ENCODE measurements around the gene PHF21A. TPM values are rescaled to one million over a fixed set of nuclear protein-coding genes. Genes with fewer than 3 reads are reported as not detected.

Gene PHF21A
- total RNA-seq, 2 donors from 2014 or later = 47.2 to 53.9 TPM

DNA sequence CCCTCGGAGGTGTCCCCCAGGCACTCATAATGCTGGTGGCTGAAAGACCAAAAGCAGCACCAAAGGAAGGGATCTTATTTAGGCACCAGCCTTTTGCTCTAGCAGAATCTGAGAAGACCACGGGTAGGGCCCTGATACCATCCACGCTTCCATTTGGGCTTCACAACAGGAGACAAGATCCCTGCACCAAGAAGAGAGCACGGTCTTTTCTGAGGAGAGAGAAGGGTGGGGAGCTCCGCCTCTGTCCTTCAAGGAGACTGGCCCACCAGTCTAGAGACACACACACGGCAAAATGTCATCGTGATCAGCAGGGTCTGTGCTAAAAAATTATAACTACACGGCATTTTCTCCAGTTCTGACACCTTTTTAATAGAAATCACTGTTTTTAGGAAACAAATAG lies 189.0 kb downstream of the PHF21A start:
- Histone ChIP-seq H3K4me3 (ENCODE audit: low read length) (no peak overlapping the region), H3K9me3 (ENCODE audit: control insufficient read depth, low read length) (no peaks in the 10 kb centered on the region), H3K4me1 (ENCODE audit: control insufficient read depth, insufficient read depth, low read length) (peaks cover 6% of the 10 kb centered on the region), H3K36me3 (ENCODE audit: control insufficient read depth, insufficient read depth, low read length) (peaks cover 38% of the 10 kb centered on the region), H3K27me3 (ENCODE audit: control insufficient read depth, insufficient read depth, low read length, poor library complexity, severe bottlenecking) (no peaks in the 10 kb centered on the region), H3K27ac (ENCODE audit: low read depth, low read length) (no peak overlapping the region), H3K9ac (ENCODE audit: extremely low read depth, low read length, poor library complexity, severe bottlenecking) (no peak overlapping the region)
- no peaks in the 10 kb centered on the region for H3K9me3 Mint-ChIP-seq
- no peaks in the 10 kb centered on the region for H3K27me3 Mint-ChIP-seq (ENCODE audit: insufficient read depth)
- DNase-seq = no peak
- H3K36me3 Mint-ChIP-seq (ENCODE audit: low read depth) = peaks cover 35% of the 10 kb centered on the region
- no peak overlapping the region for H3K4me3 Mint-ChIP-seq
- no peak overlapping the region for H3K27ac Mint-ChIP-seq
- H3K4me1 Mint-ChIP-seq = peaks cover 11% of the 10 kb centered on the region
- TF ChIP-seq, protein P1, sequence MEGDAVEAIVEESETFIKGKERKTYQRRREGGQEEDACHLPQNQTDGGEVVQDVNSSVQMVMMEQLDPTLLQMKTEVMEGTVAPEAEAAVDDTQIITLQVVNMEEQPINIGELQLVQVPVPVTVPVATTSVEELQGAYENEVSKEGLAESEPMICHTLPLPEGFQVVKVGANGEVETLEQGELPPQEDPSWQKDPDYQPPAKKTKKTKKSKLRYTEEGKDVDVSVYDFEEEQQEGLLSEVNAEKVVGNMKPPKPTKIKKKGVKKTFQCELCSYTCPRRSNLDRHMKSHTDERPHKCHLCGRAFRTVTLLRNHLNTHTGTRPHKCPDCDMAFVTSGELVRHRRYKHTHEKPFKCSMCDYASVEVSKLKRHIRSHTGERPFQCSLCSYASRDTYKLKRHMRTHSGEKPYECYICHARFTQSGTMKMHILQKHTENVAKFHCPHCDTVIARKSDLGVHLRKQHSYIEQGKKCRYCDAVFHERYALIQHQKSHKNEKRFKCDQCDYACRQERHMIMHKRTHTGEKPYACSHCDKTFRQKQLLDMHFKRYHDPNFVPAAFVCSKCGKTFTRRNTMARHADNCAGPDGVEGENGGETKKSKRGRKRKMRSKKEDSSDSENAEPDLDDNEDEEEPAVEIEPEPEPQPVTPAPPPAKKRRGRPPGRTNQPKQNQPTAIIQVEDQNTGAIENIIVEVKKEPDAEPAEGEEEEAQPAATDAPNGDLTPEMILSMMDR (conservative IDR thresholded peaks at IDR 0.05) = no peak
- WGBS, 2 experiments (ENCODE audit: insufficient coverage in 1 of 2, insufficient read length in 1 of 2) = 86 to 94% methylated on average over 7 to 8 of the region's 8 CpGs

DNA sequence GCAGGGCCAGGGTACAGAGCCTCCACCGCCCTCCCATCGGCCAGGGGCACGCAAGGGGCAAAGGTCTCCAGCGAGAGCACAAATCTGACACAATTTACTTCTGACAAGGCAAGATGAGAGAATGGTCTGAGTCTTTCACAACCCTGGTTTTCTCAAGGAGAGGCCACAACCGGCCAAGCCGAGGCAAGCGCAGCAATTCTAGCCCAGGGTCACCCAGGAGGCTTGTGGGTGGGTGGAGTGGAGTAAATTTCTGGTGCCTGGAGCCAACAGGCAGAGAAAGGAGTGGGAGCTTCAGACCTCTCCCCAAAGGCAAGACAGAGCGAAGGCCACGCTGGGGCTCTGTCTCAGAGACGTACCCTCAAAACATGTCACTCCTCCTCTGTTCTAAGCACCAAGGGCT lies 189.5 kb downstream of the PHF21A start:
- no peak for DNase-seq
- Histone ChIP-seq H3K27ac (ENCODE audit: low read depth, low read length) (no peak overlapping the region), H3K27me3 (ENCODE audit: control insufficient read depth, insufficient read depth, low read length, poor library complexity, severe bottlenecking) (no peaks in the 10 kb centered on the region), H3K9ac (ENCODE audit: extremely low read depth, low read length, poor library complexity, severe bottlenecking) (no peak overlapping the region), H3K36me3 (ENCODE audit: control insufficient read depth, insufficient read depth, low read length) (peaks cover 38% of the 10 kb centered on the region), H3K9me3 (ENCODE audit: control insufficient read depth, low read length) (no peaks in the 10 kb centered on the region), H3K4me3 (ENCODE audit: low read length) (no peak overlapping the region), H3K4me1 (ENCODE audit: control insufficient read depth, insufficient read depth, low read length) (peaks cover 6% of the 10 kb centered on the region)
- H3K4me1 Mint-ChIP-seq = peaks cover 11% of the 10 kb centered on the region
- H3K27ac Mint-ChIP-seq = no peak overlapping the region
- no peak overlapping the region for H3K4me3 Mint-ChIP-seq
- WGBS, 2 experiments (ENCODE audit: insufficient coverage in 1 of 2, insufficient read length in 1 of 2) = 89 to 94% methylated on average over 6 to 10 of the region's 10 CpGs
- peaks cover 31% of the 10 kb centered on the region for H3K36me3 Mint-ChIP-seq (ENCODE audit: low read depth)
- H3K9me3 Mint-ChIP-seq = no peaks in the 10 kb centered on the region
- TF ChIP-seq, protein P1 (conservative IDR thresholded peaks at IDR 0.05) = no peak
- no peaks in the 10 kb centered on the region for H3K27me3 Mint-ChIP-seq (ENCODE audit: insufficient read depth)

DNA sequence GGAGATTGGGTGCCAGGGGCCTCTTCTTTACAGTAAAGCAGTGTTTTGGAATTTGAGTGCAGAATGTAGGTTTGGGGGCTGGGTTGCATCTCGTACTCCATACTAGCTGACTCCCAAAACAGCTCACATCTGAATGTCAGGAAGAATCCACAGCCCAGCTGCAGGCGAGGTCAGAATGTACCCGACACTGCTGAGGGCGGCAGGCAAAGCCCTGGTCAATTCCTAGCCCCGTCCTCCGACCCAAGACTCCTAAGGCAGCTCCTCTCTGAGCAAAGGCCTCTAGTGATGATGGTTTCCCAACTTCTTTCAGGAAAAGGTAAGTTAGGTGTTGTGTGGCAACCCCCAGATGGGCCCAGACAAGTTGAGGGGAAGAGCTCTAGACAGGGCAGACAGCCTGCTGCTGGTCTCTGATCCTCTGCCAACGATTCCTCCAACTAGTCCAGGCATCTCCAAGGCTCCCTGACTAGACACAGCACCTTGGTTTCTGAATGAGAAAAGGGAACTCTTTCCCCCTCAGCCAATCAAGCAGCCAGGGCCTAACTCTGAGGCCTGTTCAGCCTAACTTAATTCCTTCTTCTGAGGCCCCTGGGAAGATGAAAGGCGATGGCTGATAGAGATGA lies 190.2 kb downstream of the PHF21A start:
- H3K27me3 ChIP-seq (ENCODE audit: control insufficient read depth, insufficient read depth, low read length, poor library complexity, severe bottlenecking) = no peaks in the 10 kb centered on the region
- H3K9me3 ChIP-seq (ENCODE audit: control insufficient read depth, low read length) = no peaks in the 10 kb centered on the region
- Mint-ChIP-seq H3K27me3 (ENCODE audit: insufficient read depth) (no peaks in the 10 kb centered on the region), H3K4me3 (no peak overlapping the region), H3K9me3 (no peaks in the 10 kb centered on the region), H3K27ac (no peak overlapping the region), H3K4me1 (peaks cover 11% of the 10 kb centered on the region), H3K36me3 (ENCODE audit: low read depth) (peaks cover 28% of the 10 kb centered on the region)
- peaks cover 6% of the 10 kb centered on the region for H3K4me1 ChIP-seq (ENCODE audit: control insufficient read depth, insufficient read depth, low read length)
- H3K4me3 ChIP-seq (ENCODE audit: low read length) = no peak overlapping the region
- 95 to 100% methylated on average over 7 to 8 of the region's 8 CpGs for WGBS, 2 experiments (ENCODE audit: insufficient coverage in 1 of 2, insufficient read length in 1 of 2)
- no peak for DNase-seq
- TF ChIP-seq, protein P1 (conservative IDR thresholded peaks at IDR 0.05) = no peak
- H3K36me3 ChIP-seq (ENCODE audit: control insufficient read depth, insufficient read depth, low read length) = peaks cover 33% of the 10 kb centered on the region
- H3K27ac ChIP-seq (ENCODE audit: low read depth, low read length) = no peak overlapping the region
- H3K9ac ChIP-seq (ENCODE audit: extremely low read depth, low read length, poor library complexity, severe bottlenecking) = no peak overlapping the region
